IPS-15b (cell line): ENCODE measurements around the gene UNC5A.

ENCODE experiments used
- H3K27me3 ChIP-seq: one replicate; pipeline ENCODE4 v1.6.1; 2013; ENCODE audit warnings: low read length; ENCODE audit not compliant: control insufficient read depth, insufficient read depth
- H3K36me3 ChIP-seq: one replicate; pipeline ENCODE4 v1.6.1; 2013; ENCODE audit warnings: low read length; ENCODE audit not compliant: control insufficient read depth, insufficient read depth
- H3K4me1 ChIP-seq: one replicate; pipeline ENCODE4 v1.6.1; 2013; ENCODE audit warnings: mild to moderate bottlenecking, low read length; ENCODE audit not compliant: control insufficient read depth, insufficient read depth
- H3K4me3 ChIP-seq: one replicate; pipeline ENCODE4 v1.5.1; 2013; ENCODE audit warnings: low read depth, low read length
- H3K9ac ChIP-seq: one replicate; pipeline ENCODE4 v1.6.1; 2013; ENCODE audit warnings: low read depth, mild to moderate bottlenecking, low read length
- H3K9me3 ChIP-seq: one replicate; pipeline ENCODE4 v1.6.1; 2013; ENCODE audit warnings: mild to moderate bottlenecking, low read length; ENCODE audit not compliant: control insufficient read depth, insufficient read depth

UNC5A gene

GRCh38 chr5:176884571-176884890 lies 74.2 kb downstream of the UNC5A start:
- Histone ChIP-seq H3K9me3 (no peaks in the 10 kb centered on the region), H3K27me3 (no peaks in the 10 kb centered on the region), H3K4me1 (no peaks in the 10 kb centered on the region), H3K9ac (no peak overlapping the region), H3K36me3 (peaks cover 5% of the 10 kb centered on the region), H3K4me3 (no peak overlapping the region)

- H3K4me3 ChIP-seq, result no peak overlapping the region
- H3K4me1 ChIP-seq, result no peaks in the 10 kb centered on the region
- no peaks in the 10 kb centered on the region for H3K36me3 ChIP-seq
- H3K9me3 ChIP-seq, result no peaks in the 10 kb centered on the region
- no peaks in the 10 kb centered on the region for H3K27me3 ChIP-seq
- no peak overlapping the region for H3K9ac ChIP-seq
These were observed 76.2 kb downstream of the UNC5A start for GRCh38 chr5:176886336-176887251.

- Histone ChIP-seq H3K9me3 (no peaks in the 10 kb centered on the region), H3K4me3 (no peak overlapping the region), H3K9ac (no peak overlapping the region), H3K27me3 (no peaks in the 10 kb centered on the region), H3K4me1 (no peaks in the 10 kb centered on the region), H3K36me3 (no peaks in the 10 kb centered on the region)
These were observed 77.0 kb downstream of the UNC5A start for GRCh38 chr5:176887252-176887849.

- Histone ChIP-seq H3K27me3 (no peaks in the 10 kb centered on the region), H3K36me3 (no peaks in the 10 kb centered on the region), H3K4me3 (no peak overlapping the region), H3K4me1 (no peaks in the 10 kb centered on the region), H3K9me3 (no peaks in the 10 kb centered on the region), H3K9ac (no peak overlapping the region)
These were observed 77.9 kb downstream of the UNC5A start for GRCh38 chr5:176888016-176888864.

- Histone ChIP-seq H3K36me3 (no peaks in the 10 kb centered on the region), H3K9me3 (no peaks in the 10 kb centered on the region)
These were observed 78.5 kb downstream of the UNC5A start for GRCh38 chr5:176888865-176889165.

GRCh38 chr5:176889321-176890280 lies 79.2 kb downstream of the UNC5A start:
- Histone ChIP-seq H3K4me1 (no peaks in the 10 kb centered on the region), H3K9ac (no peak overlapping the region), H3K36me3 (no peaks in the 10 kb centered on the region), H3K9me3 (no peaks in the 10 kb centered on the region), H3K27me3 (no peaks in the 10 kb centered on the region), H3K4me3 (no peak overlapping the region)

More at GRCh38 chr5:176888865-176889165, 78.5 kb downstream of the UNC5A start:
- Histone ChIP-seq H3K4me1 (no peaks in the 10 kb centered on the region), H3K9ac (no peak overlapping the region), H3K27me3 (no peaks in the 10 kb centered on the region), H3K4me3 (no peak overlapping the region)

- H3K9me3 ChIP-seq, result no peaks in the 10 kb centered on the region
- H3K36me3 ChIP-seq, result no peaks in the 10 kb centered on the region
- H3K4me3 ChIP-seq, result no peak overlapping the region
- H3K27me3 ChIP-seq, result no peaks in the 10 kb centered on the region
- no peak overlapping the region for H3K9ac ChIP-seq
- no peaks in the 10 kb centered on the region for H3K4me1 ChIP-seq
These were observed 80.3 kb downstream of the UNC5A start for GRCh38 chr5:176890455-176891330.

GRCh38 chr5:176891331-176891958 lies 81.1 kb downstream of the UNC5A start:
- Histone ChIP-seq H3K4me3 (no peak overlapping the region), H3K36me3 (no peaks in the 10 kb centered on the region), H3K27me3 (no peaks in the 10 kb centered on the region), H3K4me1 (no peaks in the 10 kb centered on the region), H3K9ac (no peak overlapping the region), H3K9me3 (no peaks in the 10 kb centered on the region)

GRCh38 chr5:176892663-176893062 lies 82.3 kb downstream of the UNC5A start:
- Histone ChIP-seq H3K4me3 (no peak overlapping the region), H3K4me1 (no peaks in the 10 kb centered on the region), H3K9me3 (no peaks in the 10 kb centered on the region), H3K36me3 (no peaks in the 10 kb centered on the region), H3K9ac (no peak overlapping the region), H3K27me3 (no peaks in the 10 kb centered on the region)

- Histone ChIP-seq H3K4me1 (peaks cover 2% of the 10 kb centered on the region), H3K9me3 (no peaks in the 10 kb centered on the region), H3K4me3 (no peak overlapping the region)
These were observed 83.9 kb downstream of the UNC5A start for GRCh38 chr5:176894298-176894697.

More at GRCh38 chr5:176894298-176894697, 83.9 kb downstream of the UNC5A start:
- Histone ChIP-seq H3K9ac (no peak overlapping the region), H3K36me3 (no peaks in the 10 kb centered on the region), H3K27me3 (no peaks in the 10 kb centered on the region)
